Sigmoid colon (tissue), 4 donors: ENCODE results near the gene NEURL1B.

Experiments used
- CTCF ChIP-seq, 4 experiments: fragments of 450-650 bp in 3 of 4; fragments of 200-600 bp in 1 of 4; IDR thresholded peaks; one replicate each; pipeline ENCODE4 v1.5.1; 2016 to 2019; ENCODE audit warnings: antibody characterized with exemption in 4 of 4, mild to moderate bottlenecking in 3 of 4, moderate library complexity in 2 of 4
- EP300 ChIP-seq, 4 donors: sonication (generic); formaldehyde crosslinking; IDR thresholded peaks; one replicate each; pipeline ENCODE4 v1.6.1; 2017; ENCODE audit warnings: antibody characterized with exemption in 4 of 4
- POLR2A ChIP-seq, 2 donors: fragments of 450-650 bp; IDR thresholded peaks; one replicate each; pipeline ENCODE4 v1.6.1; 2016; ENCODE audit warnings: antibody characterized with exemption in 2 of 2, mild to moderate bottlenecking in 2 of 2, moderate library complexity in 2 of 2
- POLR2AphosphoS5 ChIP-seq, 4 donors: sonication (generic); formaldehyde crosslinking; IDR thresholded peaks; one replicate each; pipeline ENCODE4 v1.6.1; 2017; ENCODE audit warnings: antibody characterized with exemption in 4 of 4

GRCh38 chr5:172634106-172634899 lies 6.8 kb upstream of the NEURL1B start:
- TF ChIP-seq CTCF (IDR thresholded peaks at IDR 0.05) (no peak), EP300 (IDR thresholded peaks at IDR 0.05) (no peak), POLR2A (IDR thresholded peaks at IDR 0.05) (no peak), POLR2AphosphoS5 (IDR thresholded peaks at IDR 0.05) (no peak)
